Measurements from ENCODE around the gene FABP1. TPM values are rescaled to one million over a fixed set of nuclear protein-coding genes. Genes with fewer than 3 reads are reported as not detected.

FABP1 gene
- total RNA-seq, 4 donors from 2014 or later, result 3.0 TPM; not detected in 3

GRCh38 chr2:88115825-88116518, 11.9 kb downstream of the FABP1 start:
- no peaks in the 10 kb centered on the region for H3K4me1 ChIP-seq
- H3K27me3 ChIP-seq, result no peaks in the 10 kb centered on the region
- H3K27ac ChIP-seq (replicated peaks in 1 of 4), result no peak overlapping the region
- intact Hi-C loops (cut with DNase I), result no loop called here
- no peaks in the 10 kb centered on the region for H3K9me3 ChIP-seq
- TF ChIP-seq POLR2AphosphoS5 (IDR thresholded peaks at IDR 0.05) (no peak), POLR2A (IDR thresholded peaks at IDR 0.05; ENCODE audit: low read depth) (no peak), CTCF (IDR thresholded peaks at IDR 0.05) (no peak), EP300 (IDR thresholded peaks at IDR 0.05) (no peak)
- DNase-seq (ENCODE audit: extremely low spot score), result no peak
- H3K4me3 ChIP-seq, result no peak overlapping the region
- WGBS, result 83% methylated on average over 10 of the region's 10 CpGs
- H3K36me3 ChIP-seq, result peaks cover 0 to 10% (median 0%) of the 10 kb centered on the region in 4 donors

- Histone ChIP-seq H3K27me3 (no peaks in the 10 kb centered on the region), H3K9me3 (no peaks in the 10 kb centered on the region), H3K27ac (replicated peaks in 1 of 4) (no peak overlapping the region), H3K4me3 (no peak overlapping the region), H3K36me3 (peaks cover 0 to 20% (median 4%) of the 10 kb centered on the region in 4 donors), H3K4me1 (no peaks in the 10 kb centered on the region)
- DNase-seq (ENCODE audit: extremely low spot score), result no peak
- WGBS, result 62% methylated on average over 5 of the region's 5 CpGs
- no peak for TF ChIP-seq EP300 (IDR thresholded peaks at IDR 0.05)
- TF ChIP-seq POLR2AphosphoS5 (IDR thresholded peaks at IDR 0.05), result no peak
- TF ChIP-seq POLR2A (IDR thresholded peaks at IDR 0.05; ENCODE audit: low read depth), result no peak
- TF ChIP-seq CTCF (IDR thresholded peaks at IDR 0.05), result no peak
- intact Hi-C loops (cut with DNase I), result no loop called here
Measured at GRCh38 chr2:88114889-88115288, 13.0 kb downstream of the FABP1 start.

- H3K36me3 ChIP-seq, result peaks cover 0 to 38% (median 8%) of the 10 kb centered on the region in 4 donors
- WGBS, result 82% methylated on average over 2 of the region's 2 CpGs
- no peaks in the 10 kb centered on the region for H3K4me1 ChIP-seq
- H3K27ac ChIP-seq (replicated peaks in 1 of 4), result no peak overlapping the region
- no peaks in the 10 kb centered on the region for H3K9me3 ChIP-seq
- no peaks in the 10 kb centered on the region for H3K27me3 ChIP-seq
- DNase-seq (ENCODE audit: extremely low spot score), result no peak
- no peak for TF ChIP-seq POLR2AphosphoS5 (IDR thresholded peaks at IDR 0.05)
- no peak for TF ChIP-seq EP300 (IDR thresholded peaks at IDR 0.05)
- TF ChIP-seq POLR2A (IDR thresholded peaks at IDR 0.05; ENCODE audit: low read depth), result no peak
- TF ChIP-seq CTCF (IDR thresholded peaks at IDR 0.05), result no peak
- no peak overlapping the region for H3K4me3 ChIP-seq
- intact Hi-C loops (cut with DNase I), result no loop called here
Measured at GRCh38 chr2:88113069-88113468, 14.8 kb downstream of the FABP1 start.

- TF ChIP-seq EP300 (IDR thresholded peaks at IDR 0.05) (no peak), POLR2AphosphoS5 (IDR thresholded peaks at IDR 0.05) (no peak), CTCF (IDR thresholded peaks at IDR 0.05) (no peak), POLR2A (IDR thresholded peaks at IDR 0.05; ENCODE audit: low read depth) (no peak)
- WGBS, result 81% methylated on average over 2 of the region's 2 CpGs
- intact Hi-C loops (cut with DNase I), result no loop called here
Measured at GRCh38 chr2:88110830-88111229, 17.0 kb downstream of the FABP1 start.

GRCh38 chr2:88108796-88109195, 19.1 kb downstream of the FABP1 start:
- intact Hi-C loops (cut with DNase I), result no loop called here

More at GRCh38 chr2:88110830-88111229, 17.0 kb downstream of the FABP1 start:
- H3K4me1 ChIP-seq, result no peaks in the 10 kb centered on the region
- H3K27ac ChIP-seq (replicated peaks in 1 of 4), result no peak overlapping the region
- H3K36me3 ChIP-seq, result peaks cover 0 to 49% (median 11%) of the 10 kb centered on the region in 4 donors
- H3K27me3 ChIP-seq, result no peaks in the 10 kb centered on the region
- DNase-seq (ENCODE audit: extremely low spot score), result no peak
- no peaks in the 10 kb centered on the region for H3K9me3 ChIP-seq
- H3K4me3 ChIP-seq, result no peak overlapping the region

More at GRCh38 chr2:88108796-88109195, 19.1 kb downstream of the FABP1 start:
- DNase-seq (ENCODE audit: extremely low spot score), result no peak
- Histone ChIP-seq H3K4me1 (no peaks in the 10 kb centered on the region), H3K36me3 (peaks cover 0 to 59% (median 13%) of the 10 kb centered on the region in 4 donors), H3K4me3 (no peak overlapping the region), H3K27ac (replicated peaks in 1 of 4) (no peak overlapping the region), H3K27me3 (no peaks in the 10 kb centered on the region), H3K9me3 (no peaks in the 10 kb centered on the region)
- WGBS, result 66% methylated on average over 4 of the region's 4 CpGs
- TF ChIP-seq POLR2AphosphoS5 (IDR thresholded peaks at IDR 0.05) (no peak), CTCF (IDR thresholded peaks at IDR 0.05) (no peak), POLR2A (IDR thresholded peaks at IDR 0.05; ENCODE audit: low read depth) (no peak), EP300 (IDR thresholded peaks at IDR 0.05) (no peak)
